Epithelial cell of esophagus (primary cell): ENCODE results near the gene HPS4.
A peak's percentile ranks its signal among the peaks of the same experiment; 100 is the strongest.
"Not testable (repeated sequence)": the region's sequence is repeated elsewhere in the genome, so short reads cannot be mapped to it uniquely, and the experiment has no call there.

ENCODE experiments used
- DNase-seq: peaks from one replicate; pipeline ENCODE4 v3.0.0; 2010; ENCODE audit warnings: low read depth
- H3K4me3 ChIP-seq: 2 replicates; pipeline ENCODE4 v1.5.1; 2011; ENCODE audit warnings: mild to moderate bottlenecking, low read length, control low read depth
- CTCF ChIP-seq: IDR thresholded peaks from 2 replicates; pipeline ENCODE4 v1.5.1; 2011; ENCODE audit warnings: low read depth, mild to moderate bottlenecking, low read length, control low read depth, inconsistent platforms; ENCODE audit not compliant: insufficient read depth; ENCODE audit errors: missing control alignments

HPS4 gene

GRCh38 chr22:26418620-26419019 lies 65.0 kb downstream of the HPS4 start:
- no peak for TF ChIP-seq CTCF
- no peak for DNase-seq
- no peak overlapping the region for H3K4me3 ChIP-seq

- no peak for DNase-seq
- no peak for TF ChIP-seq CTCF
- H3K4me3 ChIP-seq, result no peak overlapping the region
Measured at GRCh38 chr22:26417406-26417805, 66.2 kb downstream of the HPS4 start.

- no peak overlapping the region for H3K4me3 ChIP-seq
- no peak for TF ChIP-seq CTCF
- peak; percentile 80 for DNase-seq
Measured at GRCh38 chr22:26416670-26417276, 66.8 kb downstream of the HPS4 start.

- TF ChIP-seq CTCF, result no peak
- no peak overlapping the region for H3K4me3 ChIP-seq
- no peak for DNase-seq
Measured at GRCh38 chr22:26416256-26416655, 67.3 kb downstream of the HPS4 start.

GRCh38 chr22:26414347-26414746 lies 69.2 kb downstream of the HPS4 start:
- H3K4me3 ChIP-seq, result no peak overlapping the region
- DNase-seq, result no peak
- no peak for TF ChIP-seq CTCF

- no peak for TF ChIP-seq CTCF
- no peak overlapping the region for H3K4me3 ChIP-seq
- no peak for DNase-seq
Measured at GRCh38 chr22:26410386-26410785, 73.2 kb downstream of the HPS4 start.

- no peak for TF ChIP-seq CTCF
- DNase-seq, result no peak
- H3K4me3 ChIP-seq, result no peak overlapping the region
Measured at GRCh38 chr22:26409719-26410335, 73.8 kb downstream of the HPS4 start.

- DNase-seq, H3K4me3 ChIP-seq: not testable (repeated sequence)
Measured at GRCh38 chr22:26408562-26409220, 74.9 kb downstream of the HPS4 start.
